H9 (cell line): ENCODE measurements around the gene FAM76A. TPM values are rescaled to one million over a fixed set of nuclear protein-coding genes. Genes with fewer than 3 reads are reported as not detected.

Experiments used
- DNase-seq: peaks from one replicate; pipeline ENCODE4 v3.0.0-alpha.2; 2017
- H2AFZ ChIP-seq: one replicate; pipeline ENCODE4 v1.6.1; 2013; ENCODE audit warnings: mild to moderate bottlenecking, low read length, control low read depth, moderate library complexity
- H2AK5ac ChIP-seq: 2 replicates; pipeline ENCODE4 v1.6.1; 2013; ENCODE audit warnings: low read length, control low read depth, mixed read lengths; ENCODE audit not compliant: insufficient read length
- H2BK120ac ChIP-seq: one replicate; pipeline ENCODE4 v1.6.1; 2013; ENCODE audit warnings: low read depth, mild to moderate bottlenecking, low read length, control low read depth, inconsistent platforms; ENCODE audit not compliant: poor library complexity, severe bottlenecking
- H2BK12ac ChIP-seq: 2 replicates; pipeline ENCODE4 v1.6.1; 2013; ENCODE audit warnings: low read length, control low read depth, mixed read lengths, low read depth; ENCODE audit not compliant: insufficient read length
- H2BK15ac ChIP-seq: 2 replicates; pipeline ENCODE4 v1.6.1; 2013; ENCODE audit warnings: low read depth, low read length, control low read depth
- H2BK20ac ChIP-seq: one replicate; pipeline ENCODE4 v1.6.1; 2013; ENCODE audit warnings: low read depth, mild to moderate bottlenecking, low read length, control low read depth, inconsistent platforms; ENCODE audit not compliant: poor library complexity, severe bottlenecking
- H2BK5ac ChIP-seq: 2 replicates; pipeline ENCODE4 v1.6.1; 2013; ENCODE audit warnings: low read length, control low read depth, mixed read lengths; ENCODE audit not compliant: insufficient read length
- H3K14ac ChIP-seq: 2 replicates; pipeline ENCODE4 v1.6.1; 2013; ENCODE audit warnings: low read length, control low read depth; ENCODE audit not compliant: insufficient read depth
- H3K18ac ChIP-seq: 2 replicates; pipeline ENCODE4 v1.6.1; 2013; ENCODE audit warnings: low read depth, mild to moderate bottlenecking, mixed read lengths, low read length, control low read depth; ENCODE audit not compliant: insufficient read length
- H3K23ac ChIP-seq: 2 replicates; pipeline ENCODE4 v1.6.1; 2013; ENCODE audit warnings: low read length, control low read depth, mixed read lengths, low read depth; ENCODE audit not compliant: insufficient read length
- H3K23me2 ChIP-seq: 2 replicates; pipeline ENCODE4 v1.6.1; 2013; ENCODE audit warnings: low read depth, mild to moderate bottlenecking, mixed read lengths, low read length, control low read depth; ENCODE audit not compliant: insufficient read length, poor library complexity, severe bottlenecking
- H3K27ac ChIP-seq: 2 replicates; pipeline ENCODE4 v1.5.1; 2013; ENCODE audit warnings: low read length, control low read depth, mixed read lengths, low read depth; ENCODE audit not compliant: insufficient read length
- H3K27me3 ChIP-seq: 2 replicates; pipeline ENCODE4 v1.6.1; 2013; ENCODE audit warnings: low read length, control low read depth, inconsistent platforms; ENCODE audit not compliant: insufficient read depth
- H3K4ac ChIP-seq: 2 replicates; pipeline ENCODE4 v1.6.1; 2013; ENCODE audit warnings: low read depth, mild to moderate bottlenecking, control low read depth, inconsistent platforms, low read length, moderate library complexity
- H3K4me1 ChIP-seq: 2 replicates; pipeline ENCODE4 v1.6.1; 2013; ENCODE audit warnings: low read length, control low read depth, inconsistent platforms; ENCODE audit not compliant: insufficient read depth
- H3K4me2 ChIP-seq: 2 replicates; pipeline ENCODE4 v1.6.1; 2013; ENCODE audit warnings: low read length, control low read depth, mixed read lengths; ENCODE audit not compliant: insufficient read length, insufficient read depth
- H3K56ac ChIP-seq: 2 replicates; pipeline ENCODE4 v1.6.1; 2013; ENCODE audit warnings: low read depth, mild to moderate bottlenecking, mixed read lengths, low read length, control low read depth; ENCODE audit not compliant: insufficient read length
- H3K79me1 ChIP-seq: 2 replicates; pipeline ENCODE4 v1.6.1; 2013; ENCODE audit warnings: low read depth, mild to moderate bottlenecking, moderate library complexity, low read length, control low read depth, inconsistent platforms; ENCODE audit not compliant: insufficient read depth, poor library complexity, severe bottlenecking
- H3K79me2 ChIP-seq: 2 replicates; pipeline ENCODE4 v1.6.1; 2013; ENCODE audit warnings: low read length, control low read depth, inconsistent platforms; ENCODE audit not compliant: insufficient read depth
- H3K9ac ChIP-seq: 2 replicates; pipeline ENCODE4 v1.6.1; 2013; ENCODE audit warnings: low read length, control low read depth, mixed read lengths; ENCODE audit not compliant: insufficient read length; ENCODE audit errors: extremely low read depth
- H3K9me3 ChIP-seq: one replicate; pipeline ENCODE4 v1.6.1; 2013; ENCODE audit warnings: low read depth, low read length, inconsistent platforms; ENCODE audit not compliant: control insufficient read depth
- H3T11ph ChIP-seq: one replicate; pipeline ENCODE4 v1.6.1; 2013; ENCODE audit warnings: mild to moderate bottlenecking, low read length, control low read depth, inconsistent platforms
- H4K20me1 ChIP-seq: one replicate; pipeline ENCODE4 v1.6.1; 2013; ENCODE audit not compliant: control insufficient read depth, insufficient read length, insufficient read depth
- H4K5ac ChIP-seq: 2 replicates; pipeline ENCODE4 v1.6.1; 2013; ENCODE audit warnings: low read depth, mild to moderate bottlenecking, mixed read lengths, low read length, control low read depth; ENCODE audit not compliant: insufficient read length
- H4K8ac ChIP-seq: replicated peaks from 2 replicates; pipeline ENCODE4 v1.6.1; 2013; ENCODE audit warnings: low read length, control low read depth, mixed read lengths, low read depth; ENCODE audit not compliant: insufficient read length
- H4K91ac ChIP-seq: 2 replicates; pipeline ENCODE4 v1.6.1; 2013; ENCODE audit warnings: low read depth, mild to moderate bottlenecking, moderate library complexity, mixed read lengths, low read length, control low read depth; ENCODE audit not compliant: insufficient read length
- H3K27ac Mint-ChIP-seq, 3 experiments: 2 replicates in 2 of 3; 3 replicates in 1 of 3; pipeline ENCODE4 v1.8.0; 2020 to 2021; ENCODE audit warnings: mixed read lengths in 3 of 3, mild to moderate bottlenecking in 1 of 3, moderate library complexity in 1 of 3
- H3K27me3 Mint-ChIP-seq: 2 replicates; pipeline ENCODE4 v1.8.0; 2021; ENCODE audit warnings: low read depth, mild to moderate bottlenecking, moderate library complexity, mixed read lengths
- H3K36me3 Mint-ChIP-seq, 3 experiments: 2 replicates in 2 of 3; 3 replicates in 1 of 3; pipeline ENCODE4 v1.8.0; 2020 to 2021; ENCODE audit warnings: low read depth in 3 of 3, mixed read lengths in 3 of 3; ENCODE audit not compliant: insufficient read depth in 1 of 3
- H3K4me1 Mint-ChIP-seq, 2 experiments: 2 replicates each; pipeline ENCODE4 v1.8.0; 2020; ENCODE audit warnings: mixed read lengths in 2 of 2
- H3K4me3 Mint-ChIP-seq, 2 experiments: 2 replicates in 1 of 2; 3 replicates in 1 of 2; pipeline ENCODE4 v1.8.0; 2020 to 2021; ENCODE audit warnings: mild to moderate bottlenecking in 2 of 2, mixed read lengths in 2 of 2, moderate library complexity in 1 of 2
- H3K9me3 Mint-ChIP-seq, 2 experiments: 2 replicates in 1 of 2; 3 replicates in 1 of 2; pipeline ENCODE4 v1.8.0; 2020; ENCODE audit warnings: mild to moderate bottlenecking in 2 of 2, mixed read lengths in 2 of 2, moderate library complexity in 1 of 2
- CTCF ChIP-seq: fragments of 200-600 bp; sonication (generic); conservative IDR thresholded peaks from 3 replicates; pipeline ENCODE4 v1.8.0; 2021; ENCODE audit warnings: antibody characterized with exemption, mild to moderate bottlenecking
- total RNA-seq: library from RNA; stranded (reverse); gene quantifications from 2 replicates; pipeline ENCODE4 v1.2.1, GENCODE V29; 2021

Gene FAM76A
- total RNA-seq, 1 experiment from 2014 or later = 10.6 TPM

GRCh38 chr1:27787895-27788294 is 62.1 kb downstream of the FAM76A start:
- no peaks in the 10 kb centered on the region for H3K9me3 ChIP-seq
- no peak overlapping the region for H2BK20ac ChIP-seq
- Mint-ChIP-seq H3K27ac (no peak overlapping the region), H3K4me1 (no peaks in the 10 kb centered on the region), H3K4me3 (no peak overlapping the region), H3K9me3 (no peaks in the 10 kb centered on the region), H3K27me3 (no peaks in the 10 kb centered on the region), H3K36me3 (peaks cover 9 to 14% (median 9%) of the 10 kb centered on the region in 3 experiments; a peak in 6 of 7 replicates)
- H3K18ac ChIP-seq = no peak overlapping the region
- DNase-seq = no peak
- H3K14ac ChIP-seq = no peak overlapping the region
- H3K4me2 ChIP-seq = no peak overlapping the region
- no peak overlapping the region for H3T11ph ChIP-seq
- no peak overlapping the region for H3K23ac ChIP-seq
- no peaks in the 10 kb centered on the region for H4K20me1 ChIP-seq
- no peak overlapping the region for H2AK5ac ChIP-seq
- H3K79me2 ChIP-seq = no peaks in the 10 kb centered on the region
- H2BK12ac ChIP-seq = no peak overlapping the region
- no peaks in the 10 kb centered on the region for H3K4me1 ChIP-seq
- no peak overlapping the region for H2BK5ac ChIP-seq
- no peaks in the 10 kb centered on the region for H3K79me1 ChIP-seq
- no peak overlapping the region for H4K91ac ChIP-seq
- H3K9ac ChIP-seq = no peak overlapping the region
- H2BK15ac ChIP-seq = no peak overlapping the region
- TF ChIP-seq CTCF = no peak
- H2AFZ ChIP-seq = no peak overlapping the region
- no peak overlapping the region for H3K56ac ChIP-seq
- H3K4ac ChIP-seq = no peak overlapping the region
- H4K5ac ChIP-seq = no peak overlapping the region
- H4K8ac ChIP-seq = no peak overlapping the region
- no peaks in the 10 kb centered on the region for H3K23me2 ChIP-seq
- H3K27ac ChIP-seq = no peak overlapping the region
- H3K27me3 ChIP-seq = no peaks in the 10 kb centered on the region
- no peak overlapping the region for H2BK120ac ChIP-seq
